Measurements from ENCODE around the gene NBDY. TPM values are rescaled to one million over a fixed set of nuclear protein-coding genes. Genes with fewer than 3 reads are reported as not detected.
"Not testable (repeated sequence)": the region's sequence is repeated elsewhere in the genome, so short reads cannot be mapped to it uniquely, and the experiment has no call there.

NBDY gene
- total and polyA plus RNA-seq, 2 of the 4 experiments (the other 2 are of a cell fraction), result 3.2 to 61.5 TPM

- H2AFZ ChIP-seq (replicated peaks; ENCODE audit: low read length, poor library complexity); H3K4ac ChIP-seq (ENCODE audit: low read depth, low read length); H2BK120ac ChIP-seq (ENCODE audit: low read depth, low read length); CTCF ChIA-PET; H4K91ac ChIP-seq (ENCODE audit: insufficient read depth, low read depth, low read length); H3K4me2 ChIP-seq (ENCODE audit: low read depth, low read length); in situ Hi-C loops (cut with MboI; ENCODE audit: low sequenced_read_pairs); BruUV-seq (replicated peaks); H2BK5ac ChIP-seq (ENCODE audit: low read depth, low read length, poor library complexity, severe bottlenecking); H4K20me1 ChIP-seq (ENCODE audit: insufficient read depth, low read length); H3K36me3 ChIP-seq (ENCODE audit: control insufficient read depth, insufficient read depth, low read length); H3K9me3 ChIP-seq (ENCODE audit: control insufficient read depth, insufficient read depth, low read length); H4K5ac ChIP-seq (ENCODE audit: low read depth, low read length); H2BK20ac ChIP-seq (ENCODE audit: low read depth, low read length); POLR2A ChIA-PET (ENCODE audit: unreplicated experiment); H2BK15ac ChIP-seq (ENCODE audit: low read depth, low read length); H4K8ac ChIP-seq (ENCODE audit: low read depth in 2 of 2, low read length in 2 of 2); H3K4me3 ChIP-seq (ENCODE audit: insufficient read depth, low read depth, low read length); H3K23ac ChIP-seq (ENCODE audit: low read depth, low read length); H3K18ac ChIP-seq (ENCODE audit: low read depth, low read length); H3K4me1 ChIP-seq (ENCODE audit: control insufficient read depth, insufficient read depth, low read length); ATAC-seq (ENCODE audit: low read depth); DNase-seq; dilution Hi-C loops (cut with HindIII; ENCODE audit: low sequenced_read_pairs, unreplicated experiment); H3K79me1 ChIP-seq (ENCODE audit: low read depth in 1 of 2, low read length in 2 of 2); H3K27me3 ChIP-seq (ENCODE audit: control insufficient read depth, insufficient read depth, low read length); intact Hi-C loops (cut with micrococcal nuclease); H3K14ac ChIP-seq (replicated peaks; ENCODE audit: low read depth, low read length); H3K9ac ChIP-seq (ENCODE audit: low read depth, low read length); H3K56ac ChIP-seq (ENCODE audit: extremely low read depth, insufficient read depth, low read length); H2AK9ac ChIP-seq (replicated peaks; ENCODE audit: low read depth, low read length, poor library complexity); H2AK5ac ChIP-seq (ENCODE audit: low read depth, low read length); H3K9me1 ChIP-seq (ENCODE audit: insufficient read depth, low read length); H3K27ac ChIP-seq (ENCODE audit: insufficient read depth, low read length): not testable (repeated sequence)
- WGBS, 2 experiments (ENCODE audit: extremely low coverage in 2 of 2, insufficient read length in 1 of 2), result no CpG with 5 or more reads among the region's 22 CpGs
Observed at GRCh38 chrX:56780681-56781649, 51.9 kb downstream of the NBDY start.

Data from IMR-90 (cell line).